ENCODE measurements around the gene RAD54L. TPM values are rescaled to one million over a fixed set of nuclear protein-coding genes. Genes with fewer than 3 reads are reported as not detected.
A peak's percentile ranks its signal among the peaks of the same experiment; 100 is the strongest.

RAD54L gene
- total RNA-seq, 2 experiments from 2014 or later = 64.2 to 73.4 TPM

- Mint-ChIP-seq H3K27me3 (no peaks in the 10 kb centered on the region), H3K4me1 (no peaks in the 10 kb centered on the region), H3K4me3 (no peak overlapping the region), H3K27ac (no peak overlapping the region), H3K36me3 (ENCODE audit: low read depth) (peaks cover 88% of the 10 kb centered on the region), H3K9me3 (ENCODE audit: low read depth) (no peaks in the 10 kb centered on the region)
- DNase-seq (no peak), ATAC-seq (no peak)
- POLR2A ChIA-PET = interaction anchor here (0.6 to 1.0 kb wide), 2 partner anchors 18 to 19 kb away, joined by 4 read pairs; no protein-coding TSS in a partner anchor
- intact Hi-C loops (cut with DNase I, micrococcal nuclease) = no loop called here
- CTCF ChIA-PET = interaction anchor here (0.6 to 1.1 kb wide), 5 partner anchors 11 to 489 kb away, joined by 3 to 4 read pairs (median 3); no protein-coding TSS in a partner anchor
These were observed 15.6 kb downstream of the RAD54L start for GRCh38 chr1:46263146-46263545.

GRCh38 chr1:46268578-46268977, 21.0 kb downstream of the RAD54L start:
- ChIA-PET CTCF (no interaction called here), POLR2A (interaction anchor here (0.5 kb wide), 1 partner anchor 11 kb away, joined by 4 read pairs; no protein-coding TSS in a partner anchor)
- intact Hi-C loops (cut with DNase I, micrococcal nuclease) = no loop called here
- H3K9me3 Mint-ChIP-seq (ENCODE audit: low read depth) = no peaks in the 10 kb centered on the region
- H3K27ac Mint-ChIP-seq = no peak overlapping the region
- H3K4me1 Mint-ChIP-seq = no peaks in the 10 kb centered on the region
- H3K27me3 Mint-ChIP-seq = no peaks in the 10 kb centered on the region
- no peak overlapping the region for H3K4me3 Mint-ChIP-seq
- ATAC-seq (no peak), DNase-seq (no peak)
- peaks cover 83% of the 10 kb centered on the region for H3K36me3 Mint-ChIP-seq (ENCODE audit: low read depth)

- Mint-ChIP-seq H3K36me3 (ENCODE audit: low read depth) (peaks cover 80% of the 10 kb centered on the region), H3K27ac (no peak overlapping the region), H3K9me3 (ENCODE audit: low read depth) (no peaks in the 10 kb centered on the region), H3K4me3 (no peak overlapping the region), H3K27me3 (no peaks in the 10 kb centered on the region), H3K4me1 (no peaks in the 10 kb centered on the region)
- ATAC-seq (no peak), DNase-seq (no peak)
- POLR2A ChIA-PET = interaction anchor here (0.7 kb wide), 1 partner anchor 10 kb away, joined by 3 read pairs; no protein-coding TSS in a partner anchor
- CTCF ChIA-PET = interaction anchor here (0.8 to 1.1 kb wide), 2 partner anchors 10 to 12 kb away, joined by 3 to 6 read pairs; no protein-coding TSS in a partner anchor
- intact Hi-C loops (cut with DNase I, micrococcal nuclease) = no loop called here
These were observed 26.9 kb downstream of the RAD54L start for GRCh38 chr1:46274225-46275029.

GRCh38 chr1:46275030-46275337, 27.4 kb downstream of the RAD54L start:
- no peak overlapping the region for H3K4me3 Mint-ChIP-seq
- no peaks in the 10 kb centered on the region for H3K27me3 Mint-ChIP-seq
- no peak overlapping the region for H3K27ac Mint-ChIP-seq
- DNase-seq (no peak), ATAC-seq (no peak)
- CTCF ChIA-PET = interaction anchor here (1.1 kb wide), 1 partner anchor 11 kb away, joined by 6 read pairs; no protein-coding TSS in a partner anchor
- POLR2A ChIA-PET = interaction anchor here (0.7 kb wide), 1 partner anchor 9 kb away, joined by 3 read pairs; no protein-coding TSS in a partner anchor
- peaks cover 79% of the 10 kb centered on the region for H3K36me3 Mint-ChIP-seq (ENCODE audit: low read depth)
- intact Hi-C loops (cut with DNase I, micrococcal nuclease) = no loop called here
- H3K9me3 Mint-ChIP-seq (ENCODE audit: low read depth) = no peaks in the 10 kb centered on the region
- no peaks in the 10 kb centered on the region for H3K4me1 Mint-ChIP-seq

GRCh38 chr1:46277658-46278373, 30.3 kb downstream of the RAD54L start:
- Mint-ChIP-seq H3K4me1 (no peaks in the 10 kb centered on the region), H3K27ac (no peak overlapping the region), H3K4me3 (no peak overlapping the region), H3K27me3 (no peaks in the 10 kb centered on the region), H3K9me3 (ENCODE audit: low read depth) (no peaks in the 10 kb centered on the region), H3K36me3 (ENCODE audit: low read depth) (peaks cover 79% of the 10 kb centered on the region)
- intact Hi-C loops (cut with DNase I, micrococcal nuclease) = no loop called here
- no peak for ATAC-seq
- CTCF ChIA-PET = interaction anchor here (2.3 kb wide), 1 partner anchor 55 kb away, joined by 5 read pairs; no protein-coding TSS in a partner anchor
- no peak for DNase-seq
- POLR2A ChIA-PET = interaction anchor here (0.5 kb wide), 1 partner anchor 40 kb away, joined by 3 read pairs; no protein-coding TSS in a partner anchor

DNA sequence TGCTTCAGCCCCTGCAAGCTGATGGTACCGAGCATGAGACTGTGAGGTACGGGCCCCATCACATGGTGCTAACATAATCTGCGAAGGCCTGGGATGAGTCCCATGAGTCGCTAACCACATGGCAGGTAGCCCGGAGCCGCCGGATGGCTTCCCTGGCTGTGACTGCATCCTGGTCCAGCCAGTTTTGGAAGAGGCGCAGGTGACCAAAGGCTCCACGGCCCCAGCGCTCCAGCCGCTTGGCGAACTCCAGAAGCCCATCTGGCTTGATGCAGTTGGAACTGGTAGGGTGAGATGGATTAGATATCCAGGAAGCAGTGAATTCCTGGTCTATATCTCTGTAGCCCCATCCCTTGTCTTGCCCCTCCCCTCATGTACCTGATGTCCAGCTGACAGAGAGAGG, 31.2 kb downstream of the RAD54L start:
- H3K4me3 Mint-ChIP-seq = no peak overlapping the region

GRCh38 chr1:46280092-46280491, 32.5 kb downstream of the RAD54L start:
- no peaks in the 10 kb centered on the region for H3K9me3 Mint-ChIP-seq (ENCODE audit: low read depth)
- no peak for ATAC-seq
- ChIA-PET CTCF (interaction anchor here (0.5 kb wide), 1 partner anchor 53 kb away, joined by 4 read pairs; no protein-coding TSS in a partner anchor), POLR2A (no interaction called here)
- intact Hi-C loops (cut with DNase I, micrococcal nuclease) = no loop called here
- H3K36me3 Mint-ChIP-seq (ENCODE audit: low read depth) = peaks cover 70% of the 10 kb centered on the region
- H3K4me3 Mint-ChIP-seq = no peak overlapping the region
- no peak for DNase-seq
- H3K27ac Mint-ChIP-seq = no peak overlapping the region
- H3K4me1 Mint-ChIP-seq = peaks cover 2% of the 10 kb centered on the region
- H3K27me3 Mint-ChIP-seq = no peaks in the 10 kb centered on the region

More for the DNA sequence above, 31.2 kb downstream of the RAD54L start:
- intact Hi-C loops (cut with DNase I, micrococcal nuclease) = no loop called here
- ChIA-PET CTCF (no interaction called here), POLR2A (no interaction called here)
- ATAC-seq (no peak), DNase-seq (no peak)
- Mint-ChIP-seq H3K36me3 (ENCODE audit: low read depth) (peaks cover 77% of the 10 kb centered on the region), H3K4me1 (no peaks in the 10 kb centered on the region), H3K27me3 (no peaks in the 10 kb centered on the region), H3K27ac (no peak overlapping the region), H3K9me3 (ENCODE audit: low read depth) (no peaks in the 10 kb centered on the region)

DNA sequence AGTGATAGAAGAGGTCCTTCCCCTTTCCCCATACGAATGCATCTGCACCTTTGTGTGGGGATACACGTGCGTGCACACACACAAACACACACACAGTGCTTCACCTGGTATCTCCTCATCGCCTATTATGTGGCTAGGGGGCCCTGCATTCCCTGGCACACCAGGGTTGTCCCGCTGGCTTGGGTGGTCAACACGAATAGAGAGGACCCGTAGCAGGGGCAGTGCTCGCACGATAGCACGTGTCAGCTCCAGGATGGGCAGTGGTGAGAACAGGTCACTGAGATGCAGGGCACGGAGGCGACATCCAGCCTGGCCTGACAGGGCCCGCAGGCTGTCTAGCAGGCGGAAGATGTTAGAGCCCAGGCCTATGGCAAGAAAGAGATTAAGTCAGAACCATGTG, 33.5 kb downstream of the RAD54L start:
- intact Hi-C loops (cut with DNase I, micrococcal nuclease) = no loop called here
- peaks cover 9% of the 10 kb centered on the region for H3K4me1 Mint-ChIP-seq
- peaks cover 66% of the 10 kb centered on the region for H3K36me3 Mint-ChIP-seq (ENCODE audit: low read depth)
- H3K27me3 Mint-ChIP-seq = no peaks in the 10 kb centered on the region
- POLR2A ChIA-PET = interaction anchor here (0.6 kb wide), 1 partner anchor 9 kb away, joined by 5 read pairs; no protein-coding TSS in a partner anchor
- ATAC-seq (no peak), DNase-seq (no peak)
- CTCF ChIA-PET = no interaction called here
- no peak overlapping the region for H3K4me3 Mint-ChIP-seq
- no peaks in the 10 kb centered on the region for H3K9me3 Mint-ChIP-seq (ENCODE audit: low read depth)
- no peak overlapping the region for H3K27ac Mint-ChIP-seq

DNA sequence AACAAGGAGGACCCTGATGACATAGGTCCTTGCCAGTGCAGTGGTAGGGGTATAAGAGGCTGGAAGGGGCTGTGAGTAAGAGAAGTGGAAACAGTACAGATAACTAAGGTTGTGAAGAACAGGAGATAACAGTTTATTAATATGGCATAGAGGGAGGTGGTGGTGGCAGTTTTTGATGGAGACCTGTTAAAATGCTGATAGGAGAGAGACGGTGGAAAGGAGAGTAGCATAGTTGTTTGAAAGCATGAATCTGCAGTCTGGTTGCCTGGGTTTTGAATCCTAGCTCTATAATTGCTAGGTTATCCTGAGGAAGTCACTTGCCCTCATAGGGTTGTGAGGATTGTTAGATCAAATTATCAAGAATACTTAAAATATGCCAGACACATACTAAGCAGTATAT, 36.5 kb downstream of the RAD54L start:
- peak overlapping the region; percentile 7 for H3K27ac Mint-ChIP-seq
- peaks cover 19% of the 10 kb centered on the region for H3K4me1 Mint-ChIP-seq
- H3K27me3 Mint-ChIP-seq = no peaks in the 10 kb centered on the region
- H3K9me3 Mint-ChIP-seq (ENCODE audit: low read depth) = no peaks in the 10 kb centered on the region
- ATAC-seq = no peak
- intact Hi-C loops (cut with DNase I, micrococcal nuclease) = no loop called here
- H3K4me3 Mint-ChIP-seq = no peak overlapping the region
- CTCF ChIA-PET = interaction anchor here (0.6 to 1.7 kb wide), 4 partner anchors 11 to 33 kb away, joined by 3 to 7 read pairs (median 4); no protein-coding TSS in a partner anchor
- POLR2A ChIA-PET = interaction anchor here (0.9 to 2.4 kb wide), 3 partner anchors 9 to 19 kb away, joined by 3 to 10 read pairs (median 5); partner anchors contain the start of gene LRRC41
- DNase-seq = no peak
- peaks cover 54% of the 10 kb centered on the region for H3K36me3 Mint-ChIP-seq (ENCODE audit: low read depth)

GRCh38 chr1:46284597-46285564, 37.3 kb downstream of the RAD54L start:
- Mint-ChIP-seq H3K27me3 (no peaks in the 10 kb centered on the region), H3K9me3 (ENCODE audit: low read depth) (no peaks in the 10 kb centered on the region), H3K27ac (peak overlapping the region; percentile 83), H3K4me1 (peaks cover 21% of the 10 kb centered on the region), H3K36me3 (ENCODE audit: low read depth) (peaks cover 51% of the 10 kb centered on the region), H3K4me3 (no peak overlapping the region)
- intact Hi-C loops (cut with DNase I, micrococcal nuclease) = loop anchor here in 1 of 2 experiments (5.0 kb wide), 1 partner anchor 57 kb away; the partner anchor contains the start of gene NSUN4
- ATAC-seq (no peak), DNase-seq (no peak)
- ChIA-PET CTCF (interaction anchor here (0.6 to 1.7 kb wide), 6 partner anchors 10 to 1027 kb away, joined by 3 to 7 read pairs (median 4); no protein-coding TSS in a partner anchor), POLR2A (interaction anchor here (0.9 to 2.4 kb wide), 5 partner anchors 10 to 40 kb away, joined by 3 to 10 read pairs (median 3); partner anchors contain the start of gene LRRC41)

Data from activated CD4-positive, alpha-beta T cell treated with anti-CD3 and anti-CD28 coated beads for 36 hours (primary cell).